GM06990 (cell line): Measurements from ENCODE around the gene SMC4.
A peak's percentile ranks its signal among the peaks of the same experiment; 100 is the strongest.
"Not testable (repeated sequence)": the region's sequence is repeated elsewhere in the genome, so short reads cannot be mapped to it uniquely, and the experiment has no call there.

Experiments used
- DNase-seq: peaks from one replicate; pipeline ENCODE4 v3.0.0-alpha.2; 2011; ENCODE audit not compliant: insufficient read length; ENCODE audit errors: extremely low read depth
- H3K27me3 ChIP-seq: replicated peaks from 2 replicates; pipeline ENCODE4 v1.6.0; 2011; ENCODE audit warnings: low read length; ENCODE audit not compliant: control insufficient read depth, insufficient read depth
- H3K36me3 ChIP-seq: 2 replicates; pipeline ENCODE4 v1.5.1; 2011; ENCODE audit warnings: low read length; ENCODE audit not compliant: control insufficient read depth, insufficient read depth
- H3K4me3 ChIP-seq: replicated peaks from 2 replicates; pipeline ENCODE4 v1.5.1; 2011; ENCODE audit warnings: low read depth, mild to moderate bottlenecking, control low read depth, low read length
- TF ChIP-seq, protein P1 (sequence below): IDR thresholded peaks from 2 replicates; pipeline ENCODE4 v1.5.1; 2011; ENCODE audit warnings: low read length, control low read depth, mild to moderate bottlenecking, inconsistent platforms; ENCODE audit not compliant: insufficient read depth, poor library complexity, severe bottlenecking

SMC4 gene

DNA sequence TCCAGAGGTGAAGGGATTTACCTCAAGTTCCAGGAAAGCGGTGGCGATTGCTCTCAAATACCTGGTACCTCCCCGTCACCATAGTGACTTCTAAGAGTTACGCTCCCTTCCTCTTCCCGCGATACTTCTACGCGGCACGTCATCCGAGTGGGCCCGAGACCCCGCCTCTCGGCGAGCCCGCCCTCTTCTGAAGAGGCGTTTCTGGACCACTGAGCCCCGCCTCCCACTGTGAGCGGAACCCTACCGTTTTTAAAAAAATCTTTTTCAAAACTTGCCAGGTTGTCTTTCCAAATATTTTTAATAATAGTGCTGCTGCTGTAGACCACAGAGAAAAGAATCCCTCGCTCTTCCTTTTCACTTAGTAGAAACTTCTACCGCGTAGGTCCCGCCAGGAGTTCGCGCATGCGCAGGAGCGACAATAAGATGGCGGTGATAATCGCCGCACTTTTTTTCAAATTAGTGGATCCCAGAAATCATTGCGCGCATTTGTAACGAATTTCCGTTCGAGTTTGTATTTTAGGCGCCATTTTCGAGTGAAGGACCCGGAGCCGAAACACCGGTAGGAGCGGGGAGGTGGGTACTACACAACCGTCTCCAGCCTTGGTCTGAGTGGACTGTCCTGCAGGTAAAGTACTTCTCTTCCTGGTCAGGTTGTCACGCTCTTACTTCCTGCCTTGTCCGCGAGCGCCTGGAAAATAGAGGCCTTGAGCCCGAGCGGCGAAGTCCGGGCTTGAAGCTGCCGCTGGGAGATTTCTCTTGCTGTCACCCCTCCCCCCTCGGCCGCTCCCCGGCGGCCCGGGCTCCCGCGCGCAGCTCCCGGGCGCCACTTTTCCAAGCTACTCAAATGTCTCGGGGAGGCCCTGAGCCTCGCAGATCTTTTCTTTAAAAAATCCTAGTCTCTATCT is at the start of gene SMC4, which contains the start of gene IFT80:
TSS of gene SMC4 (plus strand) at position 526 of the 905 bp plus-strand sequence. CDS start 1,177 bp downstream, outside the sequence.
TSS of gene IFT80 (minus strand) at position 101 of the 905 bp plus-strand sequence. CDS start 14,625 bp downstream, outside the sequence.
- Histone ChIP-seq H3K4me3 (peak within 1 kb of the TSS; percentile 95), H3K27me3 (no peaks in the 10 kb centered on the region), H3K36me3 (no peaks in the 10 kb centered on the region)
- DNase-seq: peak; percentile 94
- TF ChIP-seq, protein P1, sequence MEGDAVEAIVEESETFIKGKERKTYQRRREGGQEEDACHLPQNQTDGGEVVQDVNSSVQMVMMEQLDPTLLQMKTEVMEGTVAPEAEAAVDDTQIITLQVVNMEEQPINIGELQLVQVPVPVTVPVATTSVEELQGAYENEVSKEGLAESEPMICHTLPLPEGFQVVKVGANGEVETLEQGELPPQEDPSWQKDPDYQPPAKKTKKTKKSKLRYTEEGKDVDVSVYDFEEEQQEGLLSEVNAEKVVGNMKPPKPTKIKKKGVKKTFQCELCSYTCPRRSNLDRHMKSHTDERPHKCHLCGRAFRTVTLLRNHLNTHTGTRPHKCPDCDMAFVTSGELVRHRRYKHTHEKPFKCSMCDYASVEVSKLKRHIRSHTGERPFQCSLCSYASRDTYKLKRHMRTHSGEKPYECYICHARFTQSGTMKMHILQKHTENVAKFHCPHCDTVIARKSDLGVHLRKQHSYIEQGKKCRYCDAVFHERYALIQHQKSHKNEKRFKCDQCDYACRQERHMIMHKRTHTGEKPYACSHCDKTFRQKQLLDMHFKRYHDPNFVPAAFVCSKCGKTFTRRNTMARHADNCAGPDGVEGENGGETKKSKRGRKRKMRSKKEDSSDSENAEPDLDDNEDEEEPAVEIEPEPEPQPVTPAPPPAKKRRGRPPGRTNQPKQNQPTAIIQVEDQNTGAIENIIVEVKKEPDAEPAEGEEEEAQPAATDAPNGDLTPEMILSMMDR: no peak

DNA sequence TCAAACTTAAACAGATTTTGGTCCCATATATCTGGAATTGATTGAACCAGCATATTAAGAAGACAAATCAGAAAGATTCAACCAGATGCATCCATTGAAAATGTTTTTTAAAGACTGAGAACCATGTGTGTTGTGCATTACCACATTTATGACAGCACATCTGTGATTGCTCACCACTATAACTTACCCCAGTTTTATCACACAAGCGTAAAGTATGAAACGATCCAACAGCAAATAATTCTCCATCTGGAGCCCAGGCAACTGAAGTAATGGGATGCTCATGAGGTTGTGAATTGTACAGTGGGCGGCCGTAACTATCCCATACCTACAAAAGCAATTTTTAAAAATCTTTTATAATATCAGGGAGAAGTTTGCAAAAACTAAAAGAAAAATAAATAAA is 43.6 kb upstream of the SMC4 start:
- no peaks in the 10 kb centered on the region for H3K27me3 ChIP-seq
- no peaks in the 10 kb centered on the region for H3K36me3 ChIP-seq
- TF ChIP-seq, protein P1: no peak
- H3K4me3 ChIP-seq: no peak overlapping the region
- no peak for DNase-seq

DNA sequence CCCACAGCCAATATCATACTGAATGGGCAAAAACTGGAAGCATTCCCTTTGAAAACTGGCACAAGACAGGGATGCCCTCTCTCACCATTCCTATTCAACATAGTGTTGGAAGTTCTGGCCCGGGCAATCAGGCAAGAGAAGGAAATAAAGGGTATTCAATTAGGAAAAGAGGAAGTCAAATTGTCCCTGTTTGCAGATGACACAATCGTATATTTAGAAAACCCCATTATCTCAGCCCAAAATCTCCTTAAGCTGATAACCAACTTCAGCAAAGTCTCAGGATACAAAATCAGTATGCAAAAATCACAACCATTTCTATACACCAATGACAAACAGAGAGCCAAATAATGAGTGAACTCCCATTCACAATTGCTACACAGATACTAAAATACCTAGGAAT is 36.6 kb upstream of the SMC4 start:
- not testable (repeated sequence) for H3K4me3 ChIP-seq, DNase-seq, H3K36me3 ChIP-seq, H3K27me3 ChIP-seq

DNA sequence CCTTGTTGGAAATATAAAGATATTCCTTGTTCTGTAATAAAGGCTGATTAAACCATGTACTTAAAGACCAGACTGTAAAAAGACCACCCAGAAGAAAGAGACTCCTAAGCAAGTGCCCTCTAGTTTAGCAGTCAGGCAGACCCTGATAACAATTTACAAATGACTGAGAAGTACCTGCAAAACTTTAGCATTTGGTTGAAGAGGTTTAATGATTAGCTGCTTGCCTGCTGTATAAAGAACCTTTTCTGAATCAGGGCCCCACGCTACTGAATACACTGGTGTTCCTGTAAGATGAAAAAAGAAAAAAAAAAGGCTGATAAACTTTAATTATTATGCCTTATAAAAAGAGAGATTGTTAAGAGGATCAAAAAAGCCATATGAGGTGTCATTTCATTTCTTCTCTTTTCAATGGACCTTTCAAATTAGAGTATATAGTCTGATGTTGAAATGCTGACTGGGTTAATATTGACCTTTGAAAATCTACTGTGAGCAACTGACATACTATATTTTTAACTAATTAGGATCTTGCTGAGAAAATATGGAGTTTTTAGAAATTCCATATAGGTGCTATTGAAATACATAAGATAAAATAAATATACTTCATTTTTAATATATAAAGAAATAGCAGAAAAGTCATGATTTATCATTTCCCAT is 33.5 kb upstream of the SMC4 start:
- no peaks in the 10 kb centered on the region for H3K27me3 ChIP-seq
- H3K4me3 ChIP-seq: no peak overlapping the region
- TF ChIP-seq, protein P1: no peak
- DNase-seq: no peak
- no peaks in the 10 kb centered on the region for H3K36me3 ChIP-seq

DNA sequence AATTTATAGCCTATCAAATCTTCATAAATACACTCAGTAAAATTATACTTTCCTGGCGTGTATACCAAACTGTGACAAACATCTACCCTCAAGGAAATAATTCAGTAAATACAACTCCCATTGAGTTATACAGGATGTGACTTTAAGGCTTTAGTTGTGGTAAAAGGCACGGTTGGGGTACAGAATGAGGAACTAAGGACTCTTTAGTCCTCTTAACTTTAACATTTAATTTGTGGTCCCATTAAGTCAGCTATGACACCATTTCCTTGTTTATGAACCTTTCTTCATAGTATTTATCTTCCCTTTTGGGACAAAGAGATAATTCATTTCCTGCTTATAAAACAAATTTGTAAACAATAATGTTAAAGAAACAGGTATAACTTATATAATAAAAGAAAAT is 30.6 kb upstream of the SMC4 start:
- H3K36me3 ChIP-seq: no peaks in the 10 kb centered on the region
- no peak overlapping the region for H3K4me3 ChIP-seq
- no peaks in the 10 kb centered on the region for H3K27me3 ChIP-seq
- DNase-seq: no peak
- TF ChIP-seq, protein P1: no peak

DNA sequence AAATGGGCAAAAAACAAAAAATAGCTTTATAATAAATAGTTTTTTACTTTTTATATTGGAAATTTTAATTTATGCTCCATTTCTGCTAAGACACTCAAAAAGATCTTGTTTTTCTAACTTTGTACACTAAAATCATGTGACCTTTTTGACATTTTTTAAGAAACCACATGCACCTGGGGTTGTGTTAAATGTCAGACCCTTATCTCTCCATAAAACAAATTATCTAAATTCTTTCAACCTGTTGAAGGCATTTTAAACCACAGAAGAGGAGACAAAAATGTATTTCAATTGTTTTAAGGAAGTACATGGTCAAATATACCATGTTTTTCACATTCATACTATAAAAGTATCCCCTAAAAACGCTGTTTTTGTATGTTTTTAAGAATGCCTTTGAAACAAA is 29.7 kb upstream of the SMC4 start:
- Histone ChIP-seq H3K27me3 (no peaks in the 10 kb centered on the region), H3K36me3 (no peaks in the 10 kb centered on the region), H3K4me3 (no peak overlapping the region)
- DNase-seq: no peak
- TF ChIP-seq, protein P1: no peak
